A673 (cell line): ENCODE results near the gene CMTM8. TPM values are rescaled to one million over a fixed set of nuclear protein-coding genes. Genes with fewer than 3 reads are reported as not detected.

Source experiments
- BruUV-seq: library from RNA; stranded (reverse); fragments of 400-500 nt; replicated peaks from 2 replicates; lab custom pipeline; 2021; lab: Mats Ljungman, UMichigan
- CTCF ChIA-PET: fragments of 300-600 bp; sonication (Branson Sonifier 250); formaldehyde crosslinking; loops from one replicate; lab custom pipeline; 2022; ENCODE audit warnings: antibody characterized with exemption; lab: Charles Lee
- POLR2A ChIA-PET: fragments of 300-600 bp; sonication (Branson Sonifier 250); formaldehyde crosslinking; loops from one replicate; lab custom pipeline; 2022; ENCODE audit warnings: antibody characterized with exemption; ENCODE audit not compliant: low non-redundant PET; lab: Charles Lee
- DNase-seq: peaks from one replicate; pipeline ENCODE4 v3.0.0-alpha.2; 2015; ENCODE audit warnings: low spot score
- H3K27ac ChIP-seq: fragments of 200-600 bp; sonication (generic); 2 replicates; pipeline ENCODE4 v1.5.1; 2016; ENCODE audit warnings: mixed run types, low read depth, mild to moderate bottlenecking, mixed read lengths, antibody characterized with exemption, low read length; ENCODE audit not compliant: poor library complexity, severe bottlenecking
- H3K27me3 ChIP-seq: fragments of 200-600 bp; sonication (generic); replicated peaks from 2 replicates; pipeline ENCODE4 v1.6.1; 2017; ENCODE audit warnings: mixed run types, low read depth, mild to moderate bottlenecking, mixed read lengths, antibody characterized with exemption, low read length; ENCODE audit not compliant: insufficient read depth, poor library complexity
- H3K36me3 ChIP-seq: fragments of 200-600 bp; sonication (generic); 2 replicates; pipeline ENCODE4 v1.6.1; 2016; ENCODE audit warnings: mixed run types, mild to moderate bottlenecking, mixed read lengths, antibody characterized with exemption, low read length; ENCODE audit not compliant: insufficient read depth, poor library complexity, severe bottlenecking
- H3K4me1 ChIP-seq: fragments of 200-600 bp; sonication (generic); 2 replicates; pipeline ENCODE4 v1.6.1; 2017; ENCODE audit warnings: mixed run types, mild to moderate bottlenecking, mixed read lengths, antibody characterized with exemption, low read length; ENCODE audit not compliant: insufficient read depth, poor library complexity, severe bottlenecking
- H3K4me3 ChIP-seq: fragments of 200-600 bp; sonication (generic); 2 replicates; pipeline ENCODE4 v1.5.1; 2016; ENCODE audit warnings: low read depth, mixed run types, mild to moderate bottlenecking, mixed read lengths, low read length; ENCODE audit not compliant: poor library complexity, severe bottlenecking
- H3K9me3 ChIP-seq: fragments of 200-600 bp; sonication (generic); 2 replicates; pipeline ENCODE4 v1.6.1; 2016; ENCODE audit warnings: mixed run types, low read depth, mild to moderate bottlenecking, mixed read lengths, antibody characterized with exemption, low read length; ENCODE audit not compliant: poor library complexity, severe bottlenecking
- EZH2 ChIP-seq: fragments of 200-600 bp; sonication (generic); IDR thresholded peaks from 2 replicates; pipeline ENCODE4 v1.6.1; 2017; ENCODE audit warnings: borderline replicate concordance, low read depth, mild to moderate bottlenecking, mixed read lengths, antibody characterized with exemption, low read length; ENCODE audit not compliant: poor library complexity, severe bottlenecking
- intact Hi-C: fragments of 100-400 bp; cut with micrococcal nuclease; formaldehyde crosslinking; loops from one replicate; pipeline ENCODE4 v1.10.0; 2022; ENCODE audit not compliant: unreplicated experiment
- total RNA-seq: library from RNA; stranded (reverse); gene quantifications from 2 replicates; pipeline ENCODE4 v1.2.3, GENCODE V29; 2021
- TF ChIP-seq, protein P1 (sequence below): fragments of 300-800, 200-600 bp; sonication (generic); conservative IDR thresholded peaks from 2 replicates; pipeline ENCODE4 v1.5.1; 2017; ENCODE audit warnings: low read depth, mild to moderate bottlenecking, antibody characterized with exemption, low read length, moderate library complexity, mixed read lengths

The CMTM8 gene
- total RNA-seq, 1 experiment from 2014 or later, result 2.1 TPM

DNA sequence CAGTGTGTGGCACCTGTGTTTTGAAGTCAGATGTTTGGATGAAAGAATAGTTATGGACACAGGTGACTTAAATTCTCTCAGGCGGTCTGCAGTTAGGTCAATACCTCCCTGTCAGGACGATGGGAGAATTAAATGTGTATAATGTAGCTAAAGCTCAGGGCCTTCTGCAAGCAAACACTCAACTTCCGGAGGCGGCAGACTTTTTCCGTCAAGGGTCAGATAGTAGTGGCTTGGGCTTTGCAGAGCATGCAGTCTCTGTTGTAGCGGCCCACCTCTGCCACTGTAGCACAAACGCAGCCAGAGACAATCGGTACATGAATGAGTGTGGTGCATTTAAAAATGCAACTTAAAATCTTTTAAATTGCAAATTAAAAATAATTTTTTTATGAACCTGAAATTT, 47.4 kb downstream of the CMTM8 start:
- no TSS peak for BruUV-seq
- ChIA-PET CTCF (no interaction called here), POLR2A (no interaction called here)

DNA sequence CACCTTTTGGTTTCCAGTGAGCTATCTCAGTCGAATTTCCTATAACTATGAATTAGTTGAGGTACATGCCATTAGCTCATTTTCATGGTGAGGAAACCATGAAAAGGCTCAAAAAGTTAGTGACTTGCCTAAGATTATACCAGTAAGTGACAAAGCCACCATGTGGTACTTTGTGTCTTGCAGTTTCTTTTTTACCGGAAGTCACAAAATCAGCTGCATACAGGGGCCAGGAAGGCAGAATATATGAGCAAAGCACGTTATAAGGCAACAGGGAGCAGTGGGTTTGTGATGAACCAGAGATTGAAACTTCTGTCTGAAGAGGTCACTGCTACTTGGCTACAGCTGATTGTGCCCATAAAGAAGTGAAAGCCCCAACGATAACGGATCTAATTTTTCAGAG, 50.3 kb downstream of the CMTM8 start:
- POLR2A ChIA-PET, result no interaction called here
- H3K4me1 ChIP-seq, result no peaks in the 10 kb centered on the region
- intact Hi-C loops, result no loop called here

More for the DNA sequence above, 47.4 kb downstream of the CMTM8 start:
- H3K4me3 ChIP-seq, result no peak overlapping the region
- H3K27ac ChIP-seq, result no peak overlapping the region
- intact Hi-C loops, result no loop called here
- H3K9me3 ChIP-seq, result no peaks in the 10 kb centered on the region
- H3K36me3 ChIP-seq, result no peaks in the 10 kb centered on the region
- no peaks in the 10 kb centered on the region for H3K4me1 ChIP-seq
- DNase-seq, result no peak
- no peak for TF ChIP-seq EZH2
- H3K27me3 ChIP-seq, result no peaks in the 10 kb centered on the region

DNA sequence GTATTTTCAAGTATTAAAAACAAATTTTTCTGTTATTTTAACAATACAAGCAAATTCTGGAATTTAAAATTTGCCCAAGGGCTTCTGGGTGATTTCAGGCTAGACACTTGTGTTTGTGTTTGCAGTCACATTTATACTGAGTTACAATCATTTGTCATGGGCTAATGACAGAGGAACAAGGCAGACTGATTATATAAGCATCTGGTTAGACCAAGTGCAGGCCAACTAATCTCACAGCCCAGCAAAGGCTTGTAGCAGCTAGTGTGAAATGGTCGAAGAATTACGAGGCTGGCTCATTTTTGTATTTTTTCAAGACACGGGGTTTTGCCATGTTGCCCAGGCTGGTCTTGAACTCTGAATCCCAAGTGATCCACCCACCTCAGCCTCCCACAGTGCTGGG, 52.1 kb downstream of the CMTM8 start:
- no peak overlapping the region for H3K4me3 ChIP-seq
- H3K27ac ChIP-seq, result no peak overlapping the region
- CTCF ChIA-PET, result no interaction called here
- no peaks in the 10 kb centered on the region for H3K9me3 ChIP-seq
- TF ChIP-seq, protein P1, sequence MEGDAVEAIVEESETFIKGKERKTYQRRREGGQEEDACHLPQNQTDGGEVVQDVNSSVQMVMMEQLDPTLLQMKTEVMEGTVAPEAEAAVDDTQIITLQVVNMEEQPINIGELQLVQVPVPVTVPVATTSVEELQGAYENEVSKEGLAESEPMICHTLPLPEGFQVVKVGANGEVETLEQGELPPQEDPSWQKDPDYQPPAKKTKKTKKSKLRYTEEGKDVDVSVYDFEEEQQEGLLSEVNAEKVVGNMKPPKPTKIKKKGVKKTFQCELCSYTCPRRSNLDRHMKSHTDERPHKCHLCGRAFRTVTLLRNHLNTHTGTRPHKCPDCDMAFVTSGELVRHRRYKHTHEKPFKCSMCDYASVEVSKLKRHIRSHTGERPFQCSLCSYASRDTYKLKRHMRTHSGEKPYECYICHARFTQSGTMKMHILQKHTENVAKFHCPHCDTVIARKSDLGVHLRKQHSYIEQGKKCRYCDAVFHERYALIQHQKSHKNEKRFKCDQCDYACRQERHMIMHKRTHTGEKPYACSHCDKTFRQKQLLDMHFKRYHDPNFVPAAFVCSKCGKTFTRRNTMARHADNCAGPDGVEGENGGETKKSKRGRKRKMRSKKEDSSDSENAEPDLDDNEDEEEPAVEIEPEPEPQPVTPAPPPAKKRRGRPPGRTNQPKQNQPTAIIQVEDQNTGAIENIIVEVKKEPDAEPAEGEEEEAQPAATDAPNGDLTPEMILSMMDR, result no peak
- TF ChIP-seq EZH2, result no peak
- H3K36me3 ChIP-seq, result no peaks in the 10 kb centered on the region
- POLR2A ChIA-PET, result no interaction called here
- no peaks in the 10 kb centered on the region for H3K27me3 ChIP-seq
- H3K4me1 ChIP-seq, result no peaks in the 10 kb centered on the region
- no peak for DNase-seq
- intact Hi-C loops, result no loop called here
- BruUV-seq, result no TSS peak

More for the DNA sequence above, 50.3 kb downstream of the CMTM8 start:
- no peaks in the 10 kb centered on the region for H3K27me3 ChIP-seq
- DNase-seq, result no peak
- TF ChIP-seq EZH2, result no peak
- TF ChIP-seq, protein P1, result no peak
- no peak overlapping the region for H3K27ac ChIP-seq
- H3K9me3 ChIP-seq, result no peaks in the 10 kb centered on the region
- no TSS peak for BruUV-seq
- no peaks in the 10 kb centered on the region for H3K36me3 ChIP-seq
- no peak overlapping the region for H3K4me3 ChIP-seq
- CTCF ChIA-PET, result no interaction called here

DNA sequence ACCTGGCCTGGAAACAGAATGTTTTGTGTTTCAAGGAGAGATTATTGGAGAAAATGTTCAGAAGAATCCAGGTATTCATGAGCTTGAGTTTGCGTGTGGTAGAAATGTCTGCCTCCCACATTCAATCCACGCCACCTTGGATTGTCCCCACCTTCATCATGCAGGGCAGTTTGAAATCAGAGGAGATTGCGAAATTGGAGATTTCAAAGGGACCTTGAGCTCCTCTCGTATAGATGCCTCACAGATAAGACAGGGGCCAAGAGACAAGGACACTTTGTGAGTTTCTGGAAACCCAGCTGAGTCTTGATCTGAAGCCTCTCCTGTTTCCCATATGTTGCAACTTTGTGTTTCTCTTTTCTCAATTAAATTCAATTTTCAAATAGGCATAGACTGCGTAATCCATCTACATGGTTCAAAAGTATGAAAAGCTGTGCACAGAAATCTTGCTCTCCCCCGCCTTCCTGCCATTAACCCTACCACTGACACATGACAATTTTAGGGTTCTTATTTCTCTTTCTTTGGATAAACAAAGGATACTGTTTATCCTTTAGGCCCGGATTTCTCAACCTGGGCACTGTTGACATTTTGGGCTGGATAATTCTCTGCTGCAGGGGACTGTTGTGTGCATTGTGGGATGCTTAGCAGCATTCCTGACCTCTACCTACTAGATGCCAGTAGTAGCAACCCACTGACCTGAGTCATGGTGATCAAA, 53.8 kb downstream of the CMTM8 start:
- intact Hi-C loops, result no loop called here
- ChIA-PET POLR2A (no interaction called here), CTCF (no interaction called here)
- no peak for TF ChIP-seq EZH2
- TF ChIP-seq, protein P1, result no peak
- BruUV-seq, result no TSS peak
- Histone ChIP-seq H3K4me3 (no peak overlapping the region), H3K27ac (no peak overlapping the region), H3K4me1 (no peaks in the 10 kb centered on the region), H3K27me3 (no peaks in the 10 kb centered on the region), H3K36me3 (no peaks in the 10 kb centered on the region), H3K9me3 (no peaks in the 10 kb centered on the region)
- DNase-seq, result no peak
